ENCODE data around the gene NEUROD4. TPM values are rescaled to one million over a fixed set of nuclear protein-coding genes. Genes with fewer than 3 reads are reported as not detected.

Gene NEUROD4
- total RNA-seq, 2 donors from 2014 or later, result not detected

DNA sequence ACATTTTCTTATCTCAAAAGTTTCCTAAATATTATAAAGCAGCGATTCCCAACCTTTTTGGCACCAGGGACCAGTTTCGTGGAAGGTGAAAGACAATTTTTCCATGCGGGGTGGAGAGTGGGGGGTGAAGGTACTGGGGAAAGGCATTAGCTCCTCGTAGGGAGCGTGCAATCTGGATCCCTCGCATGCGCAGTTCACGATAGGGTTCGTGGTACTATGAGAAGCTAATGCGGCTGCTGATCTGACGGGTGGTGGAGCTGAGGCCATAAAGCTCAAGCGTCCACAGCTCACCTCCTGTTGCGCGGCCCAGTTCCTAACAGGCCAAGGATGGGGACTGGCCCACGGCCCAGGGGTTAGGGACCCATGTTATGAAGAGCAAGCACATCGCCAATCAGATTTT, 29.9 kb downstream of the NEUROD4 start:
- intact Hi-C loops (cut with DNase I), result no loop called here

DNA sequence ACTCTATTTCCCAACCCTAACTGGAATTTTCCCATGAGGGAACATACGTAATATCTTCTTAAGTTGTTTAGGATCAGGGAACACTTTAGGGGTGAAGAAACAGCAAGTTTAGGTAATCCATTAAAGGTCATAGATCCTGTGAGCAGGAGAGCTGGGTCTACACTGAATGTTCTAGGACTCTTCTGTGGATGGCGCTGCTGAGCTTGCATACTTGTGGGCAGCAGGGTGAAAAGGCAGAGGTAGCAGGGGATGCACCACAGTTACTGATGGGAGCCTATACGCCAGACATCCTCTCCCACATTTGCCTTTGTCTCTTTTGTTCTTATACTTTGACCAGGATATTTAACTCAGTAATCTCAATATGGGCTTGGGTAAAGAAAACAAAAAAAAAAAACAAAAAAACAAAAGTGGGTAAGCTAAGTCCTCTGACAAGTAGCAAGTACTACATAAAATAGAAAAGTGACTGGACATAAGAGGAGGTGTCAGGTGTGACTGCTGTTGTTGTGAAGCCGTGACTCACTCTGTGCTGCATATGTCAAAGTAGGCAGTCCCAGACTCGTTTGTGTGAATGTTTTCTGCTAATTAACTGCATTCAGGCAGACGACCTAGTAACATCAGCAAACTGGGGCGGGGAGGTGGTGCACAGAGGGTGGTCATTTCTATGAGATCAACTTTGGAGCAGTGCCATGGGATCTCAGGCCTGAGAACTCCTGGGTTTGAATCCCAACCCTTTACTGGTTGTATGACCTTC, 31.6 kb downstream of the NEUROD4 start:
- intact Hi-C loops (cut with DNase I), result no loop called here
- DNase-seq (ENCODE audit: low spot score), result no peak

More for the DNA sequence above, 29.9 kb downstream of the NEUROD4 start:
- no peak for DNase-seq (ENCODE audit: low spot score)

DNA sequence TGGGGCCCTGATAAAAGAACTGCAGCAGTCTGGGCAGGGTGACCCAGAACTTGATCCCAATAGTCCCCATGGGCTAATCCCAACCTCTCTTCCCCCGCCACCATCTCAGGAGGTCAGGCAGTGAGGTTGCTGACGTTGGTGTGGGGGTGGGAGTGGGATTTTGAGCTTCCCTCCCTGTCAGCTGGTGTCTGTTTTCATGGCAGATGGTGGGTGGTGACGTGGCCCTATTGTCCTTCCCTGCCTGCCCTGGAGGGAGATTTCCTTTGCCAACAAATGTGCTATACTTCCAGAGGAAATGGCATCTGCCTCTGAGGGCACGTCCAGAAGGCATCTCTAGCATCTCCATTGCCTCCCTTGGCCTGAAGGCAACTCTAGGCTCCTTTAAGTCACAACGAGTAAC, 37.7 kb downstream of the NEUROD4 start:
- no peak for DNase-seq (ENCODE audit: low spot score)
- intact Hi-C loops (cut with DNase I), result no loop called here

DNA sequence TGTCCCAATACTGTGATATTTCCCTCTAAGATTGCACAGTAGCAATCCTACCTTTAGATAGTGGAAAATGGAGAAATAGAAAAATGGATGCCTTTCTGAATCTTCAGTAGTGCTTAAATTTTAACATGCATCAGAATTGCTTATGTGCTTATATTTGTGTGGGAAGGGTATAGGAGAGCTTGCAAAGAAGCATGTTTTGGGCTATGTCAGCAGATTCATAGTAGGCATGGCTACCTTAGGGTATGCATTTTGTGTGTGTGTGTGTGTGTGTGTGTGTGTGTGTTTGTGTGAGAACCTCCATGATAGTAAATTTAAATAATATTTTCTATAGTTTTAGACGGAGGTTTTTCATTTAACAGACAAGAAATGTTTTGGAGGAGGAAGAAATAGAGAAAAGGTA, 38.3 kb downstream of the NEUROD4 start:
- intact Hi-C loops (cut with DNase I), result no loop called here
- no peak for DNase-seq (ENCODE audit: low spot score)

DNA sequence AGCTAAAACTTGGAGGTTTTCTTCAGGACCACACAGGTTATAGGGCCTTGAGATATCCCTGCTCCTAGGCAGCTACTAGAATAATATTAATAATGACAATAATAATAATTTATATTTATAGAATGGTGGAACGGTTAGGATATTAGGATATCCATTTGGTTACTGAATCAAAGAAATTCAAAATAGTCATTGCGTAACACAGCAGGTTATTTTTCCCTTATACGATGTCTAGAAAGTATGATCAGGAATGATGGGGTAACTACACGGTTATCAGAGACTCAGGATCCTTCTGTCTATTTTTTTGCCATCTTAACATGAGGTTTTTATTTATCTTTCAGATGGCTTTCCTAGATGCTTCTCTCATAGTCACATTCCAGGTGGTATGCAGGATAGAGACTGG, 39.0 kb downstream of the NEUROD4 start:
- intact Hi-C loops (cut with DNase I), result no loop called here
- DNase-seq (ENCODE audit: low spot score), result no peak

DNA sequence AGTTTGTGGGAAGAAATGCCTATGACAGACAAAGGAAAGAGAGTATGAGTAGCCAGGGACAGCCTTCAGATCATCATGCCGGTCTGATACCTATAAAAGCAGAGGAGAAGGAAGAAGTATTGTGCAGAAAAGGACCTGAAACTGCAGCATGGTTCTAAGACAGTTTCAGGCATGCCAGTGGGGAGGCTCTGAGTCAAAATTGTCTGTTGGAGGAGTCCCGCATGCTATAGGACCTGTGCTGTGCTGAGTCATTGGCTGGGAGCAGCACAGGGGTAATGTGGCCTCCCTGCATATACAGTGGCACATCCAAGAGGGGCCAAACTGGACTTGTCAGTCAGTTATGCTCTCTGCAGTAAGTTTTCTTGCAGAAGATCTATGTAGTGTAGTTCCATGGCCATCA, 40.7 kb downstream of the NEUROD4 start:
- intact Hi-C loops (cut with DNase I), result loop anchor here in 1 of 2 donors (10.0 kb wide), 1 partner anchor 66 kb away; no protein-coding TSS in a partner anchor
- DNase-seq (ENCODE audit: low spot score), result no peak

DNA sequence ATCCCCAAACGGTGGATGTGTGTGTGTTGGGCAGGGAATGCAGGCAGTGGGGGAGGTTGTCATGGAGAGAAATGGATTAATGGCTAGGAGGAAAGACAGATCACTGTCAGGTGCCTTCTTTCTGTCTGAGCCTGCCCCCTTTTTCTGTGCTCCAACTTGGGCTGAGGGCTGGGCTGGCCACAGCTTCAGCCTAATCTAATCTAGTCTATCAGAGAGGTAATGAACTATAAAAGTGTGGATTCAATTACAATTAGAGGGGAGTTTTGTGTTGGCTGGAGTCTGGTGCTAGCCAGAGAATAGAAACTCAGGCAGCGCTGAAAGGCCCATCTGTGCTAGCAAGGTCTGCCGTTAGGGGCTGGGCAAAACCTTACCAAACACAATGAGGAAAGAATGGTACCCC, 41.2 kb downstream of the NEUROD4 start:
- no peak for DNase-seq (ENCODE audit: low spot score)
- intact Hi-C loops (cut with DNase I), result loop anchor here in 1 of 2 donors (10.0 kb wide), 1 partner anchor 66 kb away; no protein-coding TSS in a partner anchor

DNA sequence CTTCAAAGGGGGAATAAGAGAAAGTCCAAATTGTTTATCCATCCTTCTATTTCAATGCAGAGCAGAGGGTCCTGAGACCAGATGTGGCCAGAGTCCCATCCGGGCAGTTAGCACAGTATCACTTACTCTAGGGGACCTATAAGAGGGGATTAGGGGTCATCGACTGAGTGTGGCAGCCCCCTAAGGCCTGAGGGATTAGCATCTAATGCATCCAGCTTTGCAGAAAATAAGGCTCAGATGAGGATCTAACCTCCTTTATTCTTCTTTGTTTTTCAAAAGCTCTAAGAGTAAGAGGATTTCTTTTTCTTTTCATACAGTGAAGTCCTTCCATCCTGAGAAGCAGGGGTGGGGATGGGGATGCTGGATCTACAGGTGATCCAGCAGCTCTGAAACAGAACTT, 43.5 kb downstream of the NEUROD4 start:
- intact Hi-C loops (cut with DNase I), result loop anchor here in 1 of 2 donors (10.0 kb wide), 1 partner anchor 68 kb away; no protein-coding TSS in a partner anchor
- no peak for DNase-seq (ENCODE audit: low spot score)

DNA sequence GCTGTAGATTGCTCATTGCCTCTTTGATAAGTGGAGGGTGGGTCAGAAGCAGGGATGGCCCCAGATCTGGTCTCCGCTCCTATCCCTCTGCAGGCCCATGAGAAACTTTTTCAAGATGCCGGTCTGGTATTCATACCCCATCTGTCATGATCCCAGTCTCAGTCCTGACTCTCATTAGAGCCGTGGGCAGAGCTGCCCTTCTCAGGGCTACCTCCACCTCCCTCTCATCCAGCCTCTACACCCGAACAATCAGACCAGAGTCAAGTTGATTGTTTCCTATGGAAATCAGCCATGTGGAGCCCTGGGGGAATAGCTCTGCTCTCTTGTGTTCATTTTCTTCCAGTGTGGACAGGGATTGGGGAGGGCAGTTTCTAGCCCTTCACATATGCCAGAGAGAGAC, 45.8 kb downstream of the NEUROD4 start:
- intact Hi-C loops (cut with DNase I), result loop anchor here in 1 of 2 donors (10.0 kb wide), 1 partner anchor 71 kb away; no protein-coding TSS in a partner anchor
- no peak for DNase-seq (ENCODE audit: low spot score)

DNA sequence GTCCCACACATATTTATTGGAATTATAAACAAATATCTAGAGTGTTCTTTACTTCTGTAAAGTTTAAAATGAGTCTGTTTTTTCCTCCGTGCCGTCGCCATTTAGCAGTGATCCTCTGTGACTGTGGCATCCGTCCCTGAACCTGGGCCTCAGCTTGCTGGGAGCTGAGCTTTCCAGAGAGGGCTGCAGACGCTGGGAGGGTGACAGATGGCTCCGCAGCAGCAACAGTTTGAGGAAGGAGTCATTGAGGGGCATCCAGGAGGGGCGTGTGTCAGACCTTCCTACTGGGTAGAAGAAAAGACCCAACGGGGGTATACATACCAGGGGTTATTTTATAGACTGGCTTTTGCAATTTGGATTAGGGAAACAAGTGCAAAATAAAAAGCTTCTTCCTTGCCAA, 47.9 kb downstream of the NEUROD4 start:
- intact Hi-C loops (cut with DNase I), result loop anchor here in 1 of 2 donors (10.0 kb wide), 1 partner anchor 73 kb away; no protein-coding TSS in a partner anchor
- DNase-seq (ENCODE audit: low spot score), result no peak

DNA sequence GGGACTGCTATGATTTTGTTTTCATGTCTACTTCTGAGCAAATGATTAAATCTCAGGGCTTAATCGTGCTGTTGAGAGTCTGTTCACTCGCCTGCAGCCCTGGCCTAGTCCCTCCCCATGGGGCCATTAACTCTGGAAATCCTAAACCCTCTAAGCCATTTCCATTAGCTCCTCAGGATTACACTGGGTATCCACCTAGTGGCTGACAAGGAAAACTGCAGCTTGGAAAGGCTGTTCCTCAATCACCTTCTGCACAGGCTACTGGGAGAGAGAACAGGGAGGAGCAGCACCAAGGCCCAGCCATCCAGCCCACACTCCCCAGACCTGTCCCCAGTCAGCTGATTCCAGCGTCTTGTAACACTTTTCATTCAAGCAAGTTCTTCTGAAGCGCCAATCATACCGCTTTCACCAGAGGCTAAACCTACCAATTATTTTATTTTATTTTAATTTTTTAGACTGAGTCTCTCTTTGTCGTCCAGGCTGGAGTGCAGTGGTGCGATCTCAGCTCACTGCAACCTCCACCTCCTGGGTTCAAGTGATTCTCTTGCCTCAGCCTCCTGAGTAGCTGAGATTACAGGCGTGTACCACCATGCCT, 48.7 kb downstream of the NEUROD4 start:
- intact Hi-C loops (cut with DNase I), result loop anchor here in 1 of 2 donors (10.0 kb wide), 1 partner anchor 74 kb away; no protein-coding TSS in a partner anchor
- DNase-seq (ENCODE audit: low spot score), result no peak

DNA sequence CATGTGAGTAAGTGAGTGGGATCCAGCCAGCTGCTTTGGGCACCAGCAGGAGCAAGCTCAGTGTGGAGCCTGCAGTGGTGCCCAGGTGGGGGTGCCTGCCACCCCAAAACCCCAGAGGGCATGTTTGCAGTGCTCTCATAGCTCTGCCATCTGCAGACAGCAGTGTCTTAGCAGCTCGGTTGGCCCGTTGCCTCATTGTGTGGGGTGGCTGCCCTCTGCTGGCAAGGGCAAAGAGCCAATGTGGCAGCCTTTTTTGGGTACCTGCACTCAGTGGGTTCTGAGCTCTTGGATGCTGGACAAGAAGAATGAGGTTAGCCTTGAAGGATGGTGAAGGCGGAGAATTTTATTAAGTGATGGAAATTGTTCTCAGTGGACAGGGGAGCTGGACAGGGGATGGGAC, 52.3 kb downstream of the NEUROD4 start:
- intact Hi-C loops (cut with DNase I), result loop anchor here in 1 of 2 donors (10.0 kb wide), 1 partner anchor 77 kb away; no protein-coding TSS in a partner anchor
- DNase-seq (ENCODE audit: low spot score), result no peak

DNA sequence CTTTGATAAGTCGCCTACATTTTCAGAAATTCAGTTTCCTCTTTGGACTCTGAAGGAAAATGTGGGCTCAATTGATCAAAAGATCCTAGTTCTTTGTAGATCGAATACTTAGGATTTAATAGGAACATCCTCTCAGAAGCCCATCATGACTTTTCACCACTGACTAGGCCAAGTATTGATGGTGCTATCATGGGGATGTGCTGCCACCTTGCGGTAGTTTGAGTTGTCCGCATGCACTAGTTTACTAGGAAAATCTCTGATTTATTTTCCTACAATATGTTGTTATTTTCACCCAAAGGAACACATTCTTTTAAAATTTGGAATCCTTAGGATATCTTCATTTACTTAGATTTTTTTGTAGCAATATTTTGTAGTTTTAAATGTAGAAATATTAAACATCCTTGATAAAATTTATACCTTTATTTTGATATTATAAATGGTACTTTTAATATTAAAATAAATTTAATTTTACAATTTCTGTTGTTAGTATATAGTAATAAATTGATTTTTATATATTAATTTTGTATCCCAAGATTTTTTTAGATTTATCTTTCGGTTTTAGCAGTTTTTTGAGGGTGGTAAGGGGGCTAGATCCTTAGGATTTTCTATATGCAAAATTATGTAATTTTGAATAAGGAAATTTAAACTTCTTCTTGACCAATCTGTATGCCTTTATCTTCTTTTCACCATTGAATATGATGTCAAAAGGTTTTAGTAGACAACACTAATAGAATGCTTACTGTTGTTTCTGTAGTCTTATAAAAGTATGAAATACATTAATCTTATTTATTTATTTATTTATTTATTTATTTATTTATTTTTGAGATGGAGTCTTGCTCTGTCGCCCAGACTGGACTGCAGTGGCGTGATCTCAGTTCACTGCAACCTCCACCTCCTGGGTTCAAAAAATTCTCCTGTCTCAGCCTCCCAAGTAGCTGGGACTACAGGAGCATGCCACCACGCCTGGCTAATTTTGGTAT, 53.6 kb downstream of the NEUROD4 start:
- DNase-seq (ENCODE audit: low spot score), result peak; percentile 86
- intact Hi-C loops (cut with DNase I), result loop anchor here in 1 of 2 donors (10.0 kb wide), 1 partner anchor 79 kb away; no protein-coding TSS in a partner anchor

DNA sequence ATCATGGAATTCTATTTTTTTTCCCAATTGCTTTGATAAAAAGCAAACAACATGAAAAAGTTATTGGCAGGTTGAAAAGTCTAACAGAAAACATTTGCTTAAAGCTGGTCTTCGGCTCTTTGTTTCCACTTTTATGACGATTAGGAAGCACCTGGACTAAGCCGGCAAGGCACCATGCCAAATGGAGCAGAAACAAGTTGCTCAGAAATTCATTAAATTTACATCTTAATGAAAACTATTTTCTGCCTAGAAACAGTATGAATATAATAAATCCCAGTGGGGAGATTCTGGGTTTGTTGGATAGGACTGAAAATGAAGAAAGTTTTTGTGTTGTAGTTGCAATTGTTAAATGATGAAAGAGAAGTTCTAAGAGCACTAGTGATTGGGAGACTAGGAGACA, 55.0 kb downstream of the NEUROD4 start:
- intact Hi-C loops (cut with DNase I), result loop anchor here in 1 of 2 donors (10.0 kb wide), 1 partner anchor 80 kb away; no protein-coding TSS in a partner anchor
- no peak for DNase-seq (ENCODE audit: low spot score)

Other genes with a start within 250 kb of the NEUROD4 start
- gene MUCL1, start 165.5 kb upstream of the NEUROD4 start, total RNA-seq, result not detected
- gene TESPA1, start 35.2 kb upstream of the NEUROD4 start, total RNA-seq, result 1 to 10 TPM in 1 of 2 donors, under 1 TPM in 1; 1.00 to 3.3 TPM
- gene OR9K2, start 106.4 kb downstream of the NEUROD4 start, total RNA-seq, result not detected
- not detected for gene OR10A7, start 201.1 kb downstream of the NEUROD4 start, total RNA-seq
- gene OR6C74, start 224.6 kb downstream of the NEUROD4 start, total RNA-seq, result not detected